ENCODE measurements around the gene ELAVL3.

DNA sequence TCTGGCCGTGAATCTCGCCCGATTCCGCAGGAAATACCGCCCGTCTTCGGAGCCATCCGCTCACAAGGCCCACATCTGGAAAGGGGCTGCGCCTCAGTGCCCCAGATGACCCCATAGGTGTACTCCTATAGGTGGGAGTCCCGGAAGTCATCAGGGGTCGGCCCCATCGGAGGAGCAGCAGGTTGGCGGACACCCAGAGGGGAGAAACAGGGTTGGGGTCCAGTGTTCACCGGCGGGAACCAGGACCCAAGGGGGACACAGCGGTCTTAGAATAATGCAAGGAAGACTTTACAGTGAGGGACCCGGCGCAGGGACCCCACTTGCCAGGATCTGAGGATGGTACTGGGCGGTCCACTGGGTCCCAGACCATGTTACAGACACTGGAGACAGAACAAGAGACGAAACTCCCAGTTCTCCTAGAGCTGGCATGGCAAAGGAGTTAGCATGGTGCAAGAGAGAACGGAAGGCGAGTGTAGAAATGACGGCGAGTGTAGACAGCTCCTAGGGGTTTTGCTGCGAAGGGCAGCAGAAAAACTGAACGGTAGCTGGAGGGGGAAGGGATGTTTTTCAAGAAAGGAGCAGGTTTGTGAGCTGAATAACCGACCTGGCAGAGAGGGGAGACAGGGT, 57.6 kb downstream of the ELAVL3 start:
- TF ChIP-seq POLR2A (IDR thresholded peaks at IDR 0.05; ENCODE audit: low read depth, low read length) (no peak), TAF1 (IDR thresholded peaks at IDR 0.05; ENCODE audit: borderline replicate concordance, low read depth, low read length) (no peak)

Data from GM12892 (cell line).